T-helper 1 cell treated with Interleukin-12 subunit alpha and Interleukin-12 subunit beta and Interleukin-4 antibody, amounts not matched to agents 30 μg/mL and 1 μg/mL, for 36 hours (primary cell): Measurements from ENCODE around the gene FKRP.

Experiments used
- H3K27ac Mint-ChIP-seq: one replicate; pipeline ENCODE4 v1.8.0; 2021; ENCODE audit warnings: mild to moderate bottlenecking, mixed read lengths
- H3K27me3 Mint-ChIP-seq: one replicate; pipeline ENCODE4 v1.8.0; 2021; ENCODE audit warnings: low read depth, mixed read lengths
- H3K36me3 Mint-ChIP-seq: one replicate; pipeline ENCODE4 v1.8.0; 2021; ENCODE audit warnings: low read depth, mixed read lengths
- H3K4me1 Mint-ChIP-seq: one replicate; pipeline ENCODE4 v1.8.0; 2021; ENCODE audit warnings: low read depth, mixed read lengths
- H3K4me3 Mint-ChIP-seq: one replicate; pipeline ENCODE4 v1.8.0; 2021; ENCODE audit warnings: mild to moderate bottlenecking, moderate library complexity, mixed read lengths
- H3K9me3 Mint-ChIP-seq: one replicate; pipeline ENCODE4 v1.8.0; 2021; ENCODE audit warnings: mixed read lengths

The FKRP gene

DNA sequence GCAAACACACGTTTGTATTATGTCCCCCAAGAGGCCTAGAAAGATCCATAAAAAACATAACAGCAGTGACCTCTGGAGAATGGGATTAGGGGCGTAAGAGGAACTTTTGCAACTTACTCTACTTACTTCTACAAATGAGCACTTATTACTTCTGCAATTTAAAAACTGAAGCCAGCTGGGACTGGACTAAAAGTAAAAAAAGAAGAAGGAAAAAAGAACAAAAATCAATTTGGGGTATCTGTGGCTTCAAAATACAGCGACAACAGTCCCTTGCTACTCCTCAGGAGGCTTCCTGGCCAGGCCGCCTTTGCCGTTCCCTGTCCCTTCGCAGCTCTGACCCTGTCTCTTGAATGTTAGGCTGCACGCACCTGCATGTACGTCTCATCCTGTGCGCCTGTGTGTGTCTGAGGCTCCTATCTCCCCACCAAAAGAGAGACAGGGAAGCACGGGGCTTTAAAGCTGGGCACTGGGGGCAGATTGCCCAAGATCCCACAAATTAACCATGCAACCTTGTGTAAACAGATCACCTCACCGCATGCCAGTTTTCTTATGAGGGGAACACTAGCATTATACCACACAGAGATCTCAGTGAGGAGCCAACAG, 12.1 kb upstream of the FKRP start:
- peaks cover 29% of the 10 kb centered on the region for H3K36me3 Mint-ChIP-seq
- H3K4me1 Mint-ChIP-seq, result peaks cover 17% of the 10 kb centered on the region
- no peaks in the 10 kb centered on the region for H3K9me3 Mint-ChIP-seq
- H3K4me3 Mint-ChIP-seq, result no peak overlapping the region
- no peaks in the 10 kb centered on the region for H3K27me3 Mint-ChIP-seq
- H3K27ac Mint-ChIP-seq, result peak overlapping the region; percentile 5

DNA sequence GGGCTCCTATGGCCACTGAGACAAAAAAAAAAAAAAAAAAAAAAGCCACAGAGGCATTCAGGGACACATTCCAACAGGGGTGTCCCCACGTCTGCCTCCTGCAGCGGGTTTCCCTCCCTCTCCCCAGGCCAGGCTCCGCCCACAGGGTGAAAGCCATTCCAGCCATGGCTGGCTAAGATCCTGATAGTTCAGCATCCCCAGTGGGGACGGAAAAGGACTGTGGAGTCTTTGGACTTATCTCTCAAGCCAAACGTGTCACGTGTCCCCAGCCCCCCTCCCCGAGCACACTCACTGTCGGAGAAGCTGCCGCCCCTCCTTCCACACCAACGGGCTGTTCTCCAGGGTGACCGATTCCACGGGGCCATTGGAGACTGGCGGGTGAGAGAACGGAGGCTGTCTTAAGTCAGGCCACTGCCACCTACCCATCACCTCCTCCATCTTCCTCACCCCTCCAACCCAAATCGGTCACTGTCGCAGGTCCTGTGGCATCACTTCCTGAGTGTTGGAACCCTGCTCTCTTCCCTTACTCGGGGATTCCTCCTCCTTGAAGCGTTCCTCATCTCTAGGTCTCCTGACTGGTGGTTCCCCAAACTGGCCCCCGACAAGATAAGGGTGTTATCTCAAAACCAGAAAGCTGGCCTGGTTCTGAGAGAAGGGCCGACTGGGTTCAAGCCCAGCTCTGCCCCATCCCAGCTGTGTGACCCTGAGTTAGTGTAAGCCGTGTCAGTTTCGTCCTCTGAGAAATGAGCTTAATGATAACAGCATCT, 9.1 kb upstream of the FKRP start:
- no peak overlapping the region for H3K4me3 Mint-ChIP-seq
- H3K36me3 Mint-ChIP-seq, result peaks cover 23% of the 10 kb centered on the region
- peaks cover 12% of the 10 kb centered on the region for H3K4me1 Mint-ChIP-seq
- no peaks in the 10 kb centered on the region for H3K27me3 Mint-ChIP-seq
- no peaks in the 10 kb centered on the region for H3K9me3 Mint-ChIP-seq
- no peak overlapping the region for H3K27ac Mint-ChIP-seq

DNA sequence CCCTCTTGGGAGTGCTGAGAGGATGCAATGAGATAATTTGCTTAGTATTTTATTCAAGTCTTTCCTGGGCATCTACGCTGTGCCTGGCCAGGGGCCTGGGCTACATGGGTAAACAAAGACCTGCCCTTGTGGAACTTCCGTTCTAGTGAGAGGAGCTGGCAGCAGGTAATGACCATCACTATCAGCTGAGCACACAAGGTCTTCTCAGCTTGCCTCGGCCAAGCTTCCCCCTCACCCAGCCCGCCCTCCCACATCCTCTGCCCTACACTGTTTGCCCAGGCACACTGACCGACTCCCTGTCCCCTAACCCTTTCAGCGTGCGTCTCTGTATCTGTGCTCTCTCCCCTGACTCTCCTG, 8.6 kb upstream of the FKRP start:
- Mint-ChIP-seq H3K9me3 (no peaks in the 10 kb centered on the region), H3K27me3 (no peaks in the 10 kb centered on the region), H3K4me3 (no peak overlapping the region), H3K4me1 (peaks cover 8% of the 10 kb centered on the region), H3K27ac (no peak overlapping the region), H3K36me3 (peaks cover 23% of the 10 kb centered on the region)

DNA sequence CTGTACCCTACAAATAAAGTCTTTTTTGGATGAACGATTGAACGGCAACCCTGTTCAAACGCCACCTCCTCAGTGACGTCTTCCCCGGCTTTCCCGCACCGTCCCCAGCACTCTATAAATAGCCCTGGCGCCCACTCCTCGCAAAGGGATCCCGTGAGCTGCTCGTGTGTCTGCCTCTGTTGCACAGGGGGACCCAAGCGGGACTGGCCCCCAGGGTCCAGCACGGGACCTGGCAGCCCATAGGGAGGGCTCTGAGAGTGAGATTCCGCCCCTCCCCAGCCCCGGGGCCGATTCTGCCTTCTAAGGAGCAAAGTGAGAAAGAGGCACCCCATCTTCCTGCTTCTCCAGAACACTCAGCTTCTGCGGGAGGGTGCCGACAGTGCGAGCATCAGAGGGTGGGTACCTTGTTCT, 8.1 kb upstream of the FKRP start:
- Mint-ChIP-seq H3K9me3 (no peaks in the 10 kb centered on the region), H3K4me1 (peaks cover 9% of the 10 kb centered on the region), H3K27me3 (no peaks in the 10 kb centered on the region), H3K27ac (no peak overlapping the region), H3K4me3 (no peak overlapping the region), H3K36me3 (peaks cover 20% of the 10 kb centered on the region)

DNA sequence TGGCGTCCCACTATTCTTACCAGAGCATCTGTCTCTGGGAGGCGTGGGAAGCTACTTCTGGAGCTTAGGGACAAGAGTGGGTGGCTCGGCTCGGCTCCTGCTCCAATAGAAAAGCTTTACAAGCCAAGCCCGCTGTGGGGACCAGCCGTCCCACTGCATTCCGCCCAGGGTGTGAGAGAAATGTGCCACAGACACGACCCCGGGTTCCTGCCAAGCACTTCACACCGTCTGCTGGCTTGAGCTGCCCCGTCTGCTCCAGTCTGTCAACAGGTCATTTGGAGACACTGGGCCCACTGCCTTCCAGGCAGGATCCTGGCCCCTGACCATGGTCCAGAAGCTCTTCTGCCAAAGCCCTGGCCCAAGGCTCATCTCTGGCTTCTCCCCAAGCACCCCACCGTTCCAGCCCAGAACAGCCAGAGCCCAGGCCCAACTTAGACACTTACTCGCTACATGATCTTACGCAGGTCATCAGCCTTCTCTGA, 6.5 kb upstream of the FKRP start:
- H3K36me3 Mint-ChIP-seq, result peaks cover 16% of the 10 kb centered on the region
- no peak overlapping the region for H3K4me3 Mint-ChIP-seq
- H3K27ac Mint-ChIP-seq, result no peak overlapping the region
- peaks cover 19% of the 10 kb centered on the region for H3K4me1 Mint-ChIP-seq
- H3K9me3 Mint-ChIP-seq, result no peaks in the 10 kb centered on the region
- H3K27me3 Mint-ChIP-seq, result no peaks in the 10 kb centered on the region

DNA sequence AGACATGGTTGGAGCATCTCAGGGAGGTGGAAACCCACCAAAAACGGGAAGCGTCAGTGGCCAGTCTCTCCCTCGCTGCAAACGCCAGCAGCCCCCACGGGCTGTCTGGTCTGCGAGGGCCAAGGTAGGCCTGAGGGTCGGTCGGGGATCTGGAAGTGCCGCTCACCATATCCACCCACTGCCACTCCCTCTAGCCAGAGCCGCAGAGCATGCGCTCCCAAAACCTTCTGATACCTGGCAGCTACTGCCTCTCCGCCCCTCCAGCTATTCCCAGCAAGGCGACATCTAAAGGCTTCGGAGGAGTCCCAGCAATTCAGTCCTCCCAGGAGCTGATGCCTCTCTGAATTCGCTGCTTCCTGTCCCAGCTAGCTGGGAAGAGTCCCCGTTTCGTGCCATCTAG, 4.4 kb upstream of the FKRP start:
- Mint-ChIP-seq H3K9me3 (no peaks in the 10 kb centered on the region), H3K27me3 (no peaks in the 10 kb centered on the region), H3K27ac (no peak overlapping the region), H3K4me3 (no peak overlapping the region), H3K36me3 (peaks cover 16% of the 10 kb centered on the region), H3K4me1 (peaks cover 27% of the 10 kb centered on the region)

DNA sequence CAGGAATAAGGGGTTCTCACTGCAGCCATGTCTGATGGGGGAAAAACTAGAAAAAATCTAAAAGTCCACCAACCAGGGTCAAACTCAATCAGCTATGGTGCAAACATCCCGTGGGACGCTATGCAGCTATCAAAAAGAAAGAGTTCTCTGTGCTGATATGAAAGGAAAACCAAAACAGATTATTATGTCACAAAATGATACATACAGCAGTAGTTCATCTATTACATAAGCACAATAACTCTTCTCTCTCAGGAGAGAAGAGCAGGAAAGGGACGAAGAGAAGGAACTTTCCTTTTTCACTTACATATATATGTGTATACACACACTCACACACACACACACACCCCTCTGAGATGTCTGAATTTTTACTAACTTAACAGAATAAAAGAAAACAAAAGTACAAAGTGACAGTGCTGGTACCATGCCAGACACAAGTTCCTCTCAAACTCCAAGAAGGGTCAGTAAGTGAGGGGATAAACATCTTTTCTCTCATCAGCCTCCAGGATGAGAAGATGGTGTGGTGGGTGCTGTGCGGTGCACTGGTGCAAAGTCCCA, 2.9 kb upstream of the FKRP start:
- Mint-ChIP-seq H3K36me3 (peaks cover 7% of the 10 kb centered on the region), H3K27me3 (no peaks in the 10 kb centered on the region), H3K27ac (no peak overlapping the region), H3K4me3 (no peak overlapping the region), H3K4me1 (peaks cover 32% of the 10 kb centered on the region), H3K9me3 (no peaks in the 10 kb centered on the region)

DNA sequence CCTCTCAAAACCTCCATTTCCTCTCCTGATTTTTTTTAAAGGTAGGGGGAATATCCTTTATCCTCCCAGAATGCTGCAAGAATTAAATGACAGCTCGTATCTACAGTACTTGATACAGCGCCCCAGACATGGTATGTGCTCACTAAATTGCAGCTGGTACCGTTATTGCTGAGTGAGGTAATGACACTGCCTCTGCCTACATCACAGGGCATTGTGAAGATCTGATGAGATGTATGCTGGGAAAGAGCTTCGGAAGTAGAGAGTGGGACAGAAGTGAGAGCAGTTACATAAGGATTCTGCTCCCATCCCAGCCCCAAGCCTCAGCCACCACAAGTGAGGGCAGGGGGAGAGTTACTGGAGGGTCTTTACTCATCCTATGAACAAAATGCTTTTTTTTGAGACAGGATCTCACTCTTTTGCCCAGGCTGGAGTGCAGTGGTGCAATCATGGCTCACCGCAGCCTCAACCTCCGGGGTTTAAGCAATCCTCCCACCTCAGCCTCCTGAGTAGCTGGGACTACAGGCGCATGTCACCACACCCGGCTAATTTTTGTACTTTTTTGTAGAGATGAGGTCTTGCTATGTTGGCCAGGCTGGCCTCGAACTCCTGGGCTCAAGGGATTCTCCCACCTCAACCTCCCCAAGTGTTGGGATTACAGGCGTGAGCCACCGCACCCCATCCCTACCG, 1.7 kb upstream of the FKRP start:
- H3K36me3 Mint-ChIP-seq, result peaks cover 2% of the 10 kb centered on the region
- H3K9me3 Mint-ChIP-seq, result no peaks in the 10 kb centered on the region
- H3K4me1 Mint-ChIP-seq, result peaks cover 31% of the 10 kb centered on the region
- H3K27me3 Mint-ChIP-seq, result no peaks in the 10 kb centered on the region
- no peak overlapping the region for H3K27ac Mint-ChIP-seq
- peak overlapping the region; percentile 93 for H3K4me3 Mint-ChIP-seq

DNA sequence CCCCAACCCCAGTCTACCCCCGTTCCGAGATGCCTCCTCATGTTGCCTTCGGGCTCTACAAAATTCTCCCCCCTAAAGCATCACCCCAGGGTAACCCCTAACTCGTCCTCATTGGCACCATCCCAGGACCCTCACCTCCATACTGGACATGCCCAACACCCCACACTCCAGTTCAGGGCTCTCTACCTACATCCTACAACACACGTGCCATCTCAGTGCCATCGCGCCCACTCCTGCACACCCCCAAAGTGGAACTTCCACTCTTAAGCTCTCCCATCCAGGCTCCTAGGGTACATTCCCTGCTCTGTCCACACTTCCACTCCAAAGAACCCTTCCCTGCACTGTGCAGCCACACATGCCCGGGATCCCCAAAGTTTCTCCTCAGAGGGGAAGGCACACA, 827 bp upstream of the FKRP start:
- peaks cover 32% of the 10 kb centered on the region for H3K4me1 Mint-ChIP-seq

DNA sequence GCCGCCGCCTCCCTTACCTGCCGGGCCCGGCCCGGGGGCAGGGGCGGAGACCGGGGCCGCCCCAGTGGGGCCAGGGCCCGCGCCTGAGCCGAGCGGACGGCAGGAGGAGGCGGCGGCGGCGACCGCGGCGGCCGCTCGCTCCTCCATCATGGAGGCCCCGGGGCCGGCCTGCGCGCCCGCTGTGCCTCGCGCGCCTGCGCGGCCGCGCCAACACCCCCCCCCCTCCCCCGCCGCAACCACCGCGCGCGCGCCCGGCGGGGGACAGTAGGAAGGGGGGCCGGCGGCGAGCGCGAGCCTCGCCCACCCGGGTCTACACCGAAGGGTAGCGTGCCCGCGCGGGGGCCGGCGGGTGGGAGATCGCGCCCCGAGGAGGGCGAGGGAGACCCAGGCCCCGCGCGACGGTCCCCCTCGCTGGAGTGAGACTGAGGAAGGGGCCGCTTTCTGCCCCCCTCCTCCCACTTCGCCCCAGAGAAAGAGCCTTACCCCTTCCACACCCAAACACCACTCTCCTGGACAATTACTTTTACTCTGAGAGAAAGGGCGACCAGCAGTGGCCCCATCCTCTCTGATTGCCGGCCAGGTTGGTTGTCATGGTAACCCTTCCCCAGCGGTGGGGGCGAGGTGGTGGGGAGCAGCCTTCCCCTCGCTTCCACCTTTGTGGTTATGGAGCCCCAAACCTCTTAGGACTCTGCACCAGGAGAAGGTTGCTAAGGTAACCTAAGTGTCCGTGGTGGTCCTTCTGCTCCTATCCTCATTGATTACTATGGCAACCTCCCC, 612 bp downstream of the FKRP start, which contains the start of gene STRN4:
Gene STRN4, minus strand, starts transcription at position 170 of the 777 bp plus-strand sequence. Its CDS starts 20 bp downstream, at position 150.
- Mint-ChIP-seq H3K4me1 (peaks cover 30% of the 10 kb centered on the region), H3K36me3 (peaks cover 2% of the 10 kb centered on the region), H3K4me3 (peak within 1 kb of the TSS; percentile 93), H3K27ac (peak within 1 kb of the TSS; percentile 87), H3K27me3 (no peaks in the 10 kb centered on the region), H3K9me3 (no peaks in the 10 kb centered on the region)

More for the DNA sequence above, 827 bp upstream of the FKRP start:
- peaks cover 3% of the 10 kb centered on the region for H3K36me3 Mint-ChIP-seq
- H3K9me3 Mint-ChIP-seq, result no peaks in the 10 kb centered on the region
- no peaks in the 10 kb centered on the region for H3K27me3 Mint-ChIP-seq
- peak overlapping the region; percentile 72 for H3K27ac Mint-ChIP-seq
- H3K4me3 Mint-ChIP-seq, result peak overlapping the region; percentile 93

DNA sequence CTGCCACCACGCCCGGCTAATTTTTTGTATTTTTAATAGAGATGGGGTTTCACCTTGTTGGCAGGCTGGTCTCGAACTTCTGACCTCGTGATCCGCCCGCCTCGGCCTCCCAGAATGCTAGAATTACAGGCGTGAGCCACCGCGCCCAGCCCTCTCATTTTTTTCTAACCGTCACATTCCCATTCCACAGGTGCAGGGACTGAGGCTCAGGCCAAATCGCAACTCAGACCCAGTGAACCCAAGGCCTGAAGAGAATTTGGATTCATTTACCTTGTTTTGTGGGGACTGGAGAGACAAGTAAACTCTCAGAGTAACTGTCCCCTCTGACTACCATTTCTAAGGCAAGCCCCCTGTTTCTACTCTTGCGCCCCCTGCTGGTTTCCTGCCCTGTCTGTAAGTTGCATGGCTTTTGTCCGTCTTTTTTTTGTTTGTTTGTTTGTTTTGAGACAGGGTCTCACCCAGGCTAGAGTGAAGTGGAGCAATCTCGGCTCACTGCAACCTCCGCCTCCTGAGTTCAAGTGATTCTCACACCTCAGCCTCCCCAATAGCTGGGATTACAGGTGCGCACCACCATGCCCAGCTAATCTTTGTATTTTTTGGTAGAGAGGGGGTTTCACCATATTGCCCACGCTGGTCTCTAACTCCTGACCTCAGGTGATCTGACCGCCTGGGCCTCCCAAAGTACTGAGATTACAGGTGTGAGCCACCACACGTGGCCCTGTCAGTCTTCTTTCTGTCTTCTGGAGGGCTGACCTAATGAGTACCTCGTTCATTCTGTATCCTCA, 2.7 kb downstream of the FKRP start:
- Mint-ChIP-seq H3K4me1 (peaks cover 21% of the 10 kb centered on the region), H3K9me3 (no peaks in the 10 kb centered on the region), H3K4me3 (peak overlapping the region; percentile 49), H3K36me3 (peaks cover 2% of the 10 kb centered on the region), H3K27ac (peak overlapping the region; percentile 1), H3K27me3 (no peaks in the 10 kb centered on the region)

DNA sequence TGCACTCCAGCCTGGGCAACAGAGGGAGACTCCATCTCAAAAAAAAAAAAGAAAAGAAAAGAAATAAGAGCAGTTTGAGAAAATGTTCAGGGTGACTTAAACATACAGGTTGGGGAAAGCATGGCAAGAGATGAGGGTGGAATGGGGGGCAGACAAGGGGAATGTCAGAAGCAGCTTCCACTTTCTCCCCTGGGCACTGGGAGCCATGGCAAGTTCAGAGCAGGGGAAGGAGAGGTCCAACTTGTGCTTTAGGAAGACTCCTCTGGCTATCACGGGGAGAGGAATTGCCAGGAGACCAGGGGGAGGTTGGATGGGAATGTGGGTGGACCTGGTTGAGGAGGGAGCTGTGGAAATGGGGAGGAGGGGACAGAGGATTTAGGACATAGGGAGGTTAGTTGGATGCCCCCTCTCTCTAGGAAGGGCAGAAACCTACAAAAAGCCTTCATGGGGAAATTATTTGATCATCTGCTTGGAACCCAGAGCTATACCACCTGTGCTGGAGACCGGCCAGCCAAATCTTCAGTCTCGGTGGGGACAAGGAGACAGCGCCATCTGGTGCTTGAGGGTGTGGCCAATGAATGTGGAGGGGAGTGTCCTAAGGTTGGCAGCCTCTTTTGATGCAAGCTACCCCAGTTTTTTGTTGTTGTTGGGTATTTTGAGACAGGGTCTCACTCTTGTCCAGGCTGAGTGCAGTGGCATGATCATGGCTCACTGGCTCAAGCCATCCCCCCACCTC, 7.7 kb downstream of the FKRP start:
- Mint-ChIP-seq H3K27me3 (no peaks in the 10 kb centered on the region), H3K36me3 (peaks cover 2% of the 10 kb centered on the region), H3K9me3 (no peaks in the 10 kb centered on the region), H3K27ac (peak overlapping the region; percentile 15), H3K4me3 (no peak overlapping the region), H3K4me1 (peaks cover 8% of the 10 kb centered on the region)
